Measurements from ENCODE around the gene INPP5A. TPM values are rescaled to one million over a fixed set of nuclear protein-coding genes. Genes with fewer than 3 reads are reported as not detected.

The INPP5A gene
- total RNA-seq, 2 donors from 2014 or later: 9.2 to 14.5 TPM

- Histone ChIP-seq H3K36me3 (replicated peaks in 1 of 2; ENCODE audit: insufficient read depth in 1 of 2, low read depth in 2 of 2) (no peaks in the 10 kb centered on the region), H3K27me3 (no peaks in the 10 kb centered on the region), H3K27ac (peak overlapping the region; percentile 25 to 74 (median 70)), H3K9me3 (no peaks in the 10 kb centered on the region), H3K4me3 (no peak overlapping the region), H3K4me1 (peaks cover 35% of the 10 kb centered on the region)
- DNase-seq (no peak), ATAC-seq (peak; percentile 14)
- 61 to 71% methylated on average over 10 of the region's 10 CpGs for WGBS, 2 donors
- intact Hi-C loops (cut with DNase I): no loop called here
- TF ChIP-seq CTCF (IDR thresholded peaks at IDR 0.05) (no peak), POLR2A (IDR thresholded peaks at IDR 0.05) (no peak)
These were observed 53.1 kb downstream of the INPP5A start for GRCh38 chr10:132590752-132591121.

GRCh38 chr10:132591166-132591971, 53.8 kb downstream of the INPP5A start:
- H3K36me3 ChIP-seq (replicated peaks in 1 of 2; ENCODE audit: insufficient read depth in 1 of 2, low read depth in 2 of 2): no peaks in the 10 kb centered on the region
- H3K4me1 ChIP-seq: peaks cover 35% of the 10 kb centered on the region
- H3K4me3 ChIP-seq: no peak overlapping the region
- peak overlapping the region in 3 of 4 donors; percentile 66 to 74 (median 73) for H3K27ac ChIP-seq
- TF ChIP-seq CTCF (IDR thresholded peaks at IDR 0.05) (no peak), POLR2A (IDR thresholded peaks at IDR 0.05) (no peak)
- ATAC-seq (peak; percentile 88), DNase-seq (peak; percentile 67 to 83 (median 80))
- no peaks in the 10 kb centered on the region for H3K9me3 ChIP-seq
- intact Hi-C loops (cut with DNase I): no loop called here
- H3K27me3 ChIP-seq: no peaks in the 10 kb centered on the region
- 43 to 51% methylated on average over 22 of the region's 22 CpGs for WGBS, 2 donors

GRCh38 chr10:132592790-132593383, 55.3 kb downstream of the INPP5A start:
- DNase-seq: peak in 2 of 4 donors; percentile 33 to 41
- intact Hi-C loops (cut with DNase I): no loop called here
- peaks cover 35% of the 10 kb centered on the region for H3K4me1 ChIP-seq
- ATAC-seq: no peak
- no peaks in the 10 kb centered on the region for H3K36me3 ChIP-seq (replicated peaks in 1 of 2; ENCODE audit: insufficient read depth in 1 of 2, low read depth in 2 of 2)
- no peak overlapping the region for H3K27ac ChIP-seq
- H3K9me3 ChIP-seq: no peaks in the 10 kb centered on the region
- no peak overlapping the region for H3K4me3 ChIP-seq
- TF ChIP-seq CTCF (IDR thresholded peaks at IDR 0.05) (no peak), POLR2A (IDR thresholded peaks at IDR 0.05) (no peak)
- 74 to 79% methylated on average over 14 of the region's 14 CpGs for WGBS, 2 donors
- H3K27me3 ChIP-seq: no peaks in the 10 kb centered on the region

GRCh38 chr10:132593389-132593788, 55.8 kb downstream of the INPP5A start:
- H3K27me3 ChIP-seq: no peaks in the 10 kb centered on the region
- peaks cover 35% of the 10 kb centered on the region for H3K4me1 ChIP-seq
- no peaks in the 10 kb centered on the region for H3K36me3 ChIP-seq (replicated peaks in 1 of 2; ENCODE audit: insufficient read depth in 1 of 2, low read depth in 2 of 2)
- DNase-seq (no peak), ATAC-seq (no peak)
- WGBS, 2 donors: 51 to 74% methylated on average over 3 of the region's 3 CpGs
- no peak overlapping the region for H3K27ac ChIP-seq
- no peak overlapping the region for H3K4me3 ChIP-seq
- TF ChIP-seq POLR2A (IDR thresholded peaks at IDR 0.05): no peak
- TF ChIP-seq CTCF (IDR thresholded peaks at IDR 0.05): no peak
- H3K9me3 ChIP-seq: no peaks in the 10 kb centered on the region
- intact Hi-C loops (cut with DNase I): no loop called here
